NT2/D1 (cell line): ENCODE measurements around the gene SHB.
"Not testable (repeated sequence)": the region's sequence is repeated elsewhere in the genome, so short reads cannot be mapped to it uniquely, and the experiment has no call there.

Experiments used
- SUZ12 ChIP-seq: IDR thresholded peaks from 2 replicates; pipeline ENCODE4 v1.6.1; 2011; ENCODE audit not compliant: insufficient read length, insufficient read depth; ENCODE audit errors: extremely low read depth
- YY1 ChIP-seq: IDR thresholded peaks from 2 replicates; pipeline ENCODE4 v1.6.1; 2011; ENCODE audit not compliant: insufficient read length, insufficient read depth
- ZNF274 ChIP-seq: IDR thresholded peaks from 2 replicates; pipeline ENCODE4 v1.6.1; 2011; ENCODE audit warnings: mild to moderate bottlenecking, low read depth, low read length

DNA sequence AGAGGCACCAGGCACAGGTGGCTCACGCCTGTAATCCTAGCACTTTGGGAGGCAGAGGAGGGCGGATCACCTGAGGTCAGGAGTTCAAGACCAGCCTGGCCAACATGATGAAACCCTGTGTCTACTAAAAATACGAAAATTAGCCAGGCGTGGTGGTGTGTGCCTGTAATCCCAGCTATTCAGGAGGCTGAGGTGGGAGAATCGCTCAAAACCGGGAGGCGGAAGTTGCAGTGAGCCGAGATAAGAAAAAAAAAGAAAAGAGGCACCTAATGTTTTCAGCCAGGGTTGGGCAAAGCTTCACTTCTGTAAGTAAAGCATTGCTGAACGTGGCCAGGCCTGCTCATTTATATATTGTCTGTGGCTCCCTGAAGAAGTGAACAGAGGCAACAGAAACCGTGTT is 23.1 kb downstream of the SHB start:
- TF ChIP-seq SUZ12, YY1, ZNF274: not testable (repeated sequence)
